Nephron progenitor cell (in vitro differentiated cells): ENCODE measurements around the gene NTF3.

ENCODE experiments used
- DNase-seq: peaks from one replicate; pipeline ENCODE4 v3.0.0; 2021
- H3K27ac Mint-ChIP-seq: 2 replicates; pipeline ENCODE4 v1.8.0; 2021; ENCODE audit warnings: mild to moderate bottlenecking, moderate library complexity, mixed read lengths
- H3K27me3 Mint-ChIP-seq: 2 replicates; pipeline ENCODE4 v1.8.0; 2021; ENCODE audit warnings: mild to moderate bottlenecking, low read depth, mixed read lengths; ENCODE audit not compliant: poor library complexity
- H3K36me3 Mint-ChIP-seq: 2 replicates; pipeline ENCODE4 v1.8.0; 2021; ENCODE audit warnings: low read depth, mixed read lengths
- H3K4me1 Mint-ChIP-seq: 2 replicates; pipeline ENCODE4 v1.8.0; 2021; ENCODE audit warnings: mixed read lengths
- H3K4me3 Mint-ChIP-seq: 2 replicates; pipeline ENCODE4 v1.8.0; 2021; ENCODE audit warnings: mild to moderate bottlenecking, moderate library complexity, mixed read lengths
- H3K9me3 Mint-ChIP-seq: 2 replicates; pipeline ENCODE4 v1.8.0; 2021; ENCODE audit warnings: mild to moderate bottlenecking, moderate library complexity, mixed read lengths
- CTCF ChIP-seq: fragments of 200-600 bp; sonication (generic); IDR thresholded peaks from 2 replicates; pipeline ENCODE4 v1.5.0; 2021; ENCODE audit warnings: antibody characterized with exemption

The NTF3 gene

GRCh38 chr12:5511644-5512600, 80.0 kb downstream of the NTF3 start:
- peak; percentile 42 for TF ChIP-seq CTCF
- Mint-ChIP-seq H3K36me3 (no peaks in the 10 kb centered on the region), H3K27me3 (peaks cover 3% of the 10 kb centered on the region), H3K9me3 (no peaks in the 10 kb centered on the region), H3K4me3 (no peak overlapping the region), H3K27ac (no peak overlapping the region), H3K4me1 (peaks cover 50% of the 10 kb centered on the region)
- DNase-seq: peak; percentile 58

GRCh38 chr12:5512601-5512970, 80.7 kb downstream of the NTF3 start:
- H3K36me3 Mint-ChIP-seq: no peaks in the 10 kb centered on the region
- peaks cover 3% of the 10 kb centered on the region for H3K27me3 Mint-ChIP-seq
- no peaks in the 10 kb centered on the region for H3K9me3 Mint-ChIP-seq
- TF ChIP-seq CTCF: no peak
- peak overlapping the region; percentile 23 for H3K4me3 Mint-ChIP-seq
- DNase-seq: peak; percentile 15
- peaks cover 46% of the 10 kb centered on the region for H3K4me1 Mint-ChIP-seq
- no peak overlapping the region for H3K27ac Mint-ChIP-seq

GRCh38 chr12:5513406-5513805, 81.5 kb downstream of the NTF3 start:
- no peak for DNase-seq
- TF ChIP-seq CTCF: no peak
- Mint-ChIP-seq H3K27ac (no peak overlapping the region), H3K36me3 (no peaks in the 10 kb centered on the region), H3K4me1 (peaks cover 47% of the 10 kb centered on the region), H3K4me3 (no peak overlapping the region), H3K9me3 (no peaks in the 10 kb centered on the region), H3K27me3 (peaks cover 3% of the 10 kb centered on the region)

GRCh38 chr12:5514016-5514415, 82.1 kb downstream of the NTF3 start:
- peaks cover 3% of the 10 kb centered on the region for H3K27me3 Mint-ChIP-seq
- H3K4me3 Mint-ChIP-seq: no peak overlapping the region
- no peaks in the 10 kb centered on the region for H3K9me3 Mint-ChIP-seq
- peaks cover 53% of the 10 kb centered on the region for H3K4me1 Mint-ChIP-seq
- no peaks in the 10 kb centered on the region for H3K36me3 Mint-ChIP-seq
- TF ChIP-seq CTCF: no peak
- H3K27ac Mint-ChIP-seq: no peak overlapping the region
- no peak for DNase-seq

- no peak overlapping the region for H3K27ac Mint-ChIP-seq
- no peak for DNase-seq
- no peaks in the 10 kb centered on the region for H3K36me3 Mint-ChIP-seq
- H3K4me1 Mint-ChIP-seq: peaks cover 55% of the 10 kb centered on the region
- no peaks in the 10 kb centered on the region for H3K9me3 Mint-ChIP-seq
- H3K4me3 Mint-ChIP-seq: no peak overlapping the region
- peaks cover 3% of the 10 kb centered on the region for H3K27me3 Mint-ChIP-seq
- TF ChIP-seq CTCF: no peak
These were observed 82.6 kb downstream of the NTF3 start for GRCh38 chr12:5514545-5514944.

GRCh38 chr12:5515458-5515857, 83.5 kb downstream of the NTF3 start:
- no peak for TF ChIP-seq CTCF
- H3K27me3 Mint-ChIP-seq: peaks cover 8% of the 10 kb centered on the region
- no peak overlapping the region for H3K4me3 Mint-ChIP-seq
- H3K27ac Mint-ChIP-seq: peak overlapping the region; percentile 1
- H3K4me1 Mint-ChIP-seq: peaks cover 51% of the 10 kb centered on the region
- H3K9me3 Mint-ChIP-seq: no peaks in the 10 kb centered on the region
- no peaks in the 10 kb centered on the region for H3K36me3 Mint-ChIP-seq
- DNase-seq: no peak
